Tibial nerve (tissue), 4 donors: ENCODE data around the gene SV2B.

ENCODE experiments used
- EP300 ChIP-seq, 2 donors: sonication (generic); formaldehyde crosslinking; IDR thresholded peaks; one replicate each; pipeline ENCODE4 v1.6.1; 2017; ENCODE audit warnings: antibody characterized with exemption in 2 of 2, mild to moderate bottlenecking in 1 of 2
- POLR2A ChIP-seq, 2 donors: fragments of 450-650 bp; IDR thresholded peaks; one replicate each; pipeline ENCODE4 v1.6.1; 2017; ENCODE audit warnings: antibody characterized with exemption in 2 of 2, mild to moderate bottlenecking in 2 of 2, moderate library complexity in 2 of 2
- TF ChIP-seq, protein P1 (sequence below), 5 experiments: fragments of 200-600 bp in 3 of 5; fragments of 450-650 bp in 2 of 5; sonication (generic) in 3 of 5; IDR thresholded peaks; one replicate each; pipeline ENCODE4 v1.5.1; 2016 to 2019; ENCODE audit warnings: antibody characterized with exemption in 5 of 5, mild to moderate bottlenecking in 3 of 5, moderate library complexity in 2 of 5

DNA sequence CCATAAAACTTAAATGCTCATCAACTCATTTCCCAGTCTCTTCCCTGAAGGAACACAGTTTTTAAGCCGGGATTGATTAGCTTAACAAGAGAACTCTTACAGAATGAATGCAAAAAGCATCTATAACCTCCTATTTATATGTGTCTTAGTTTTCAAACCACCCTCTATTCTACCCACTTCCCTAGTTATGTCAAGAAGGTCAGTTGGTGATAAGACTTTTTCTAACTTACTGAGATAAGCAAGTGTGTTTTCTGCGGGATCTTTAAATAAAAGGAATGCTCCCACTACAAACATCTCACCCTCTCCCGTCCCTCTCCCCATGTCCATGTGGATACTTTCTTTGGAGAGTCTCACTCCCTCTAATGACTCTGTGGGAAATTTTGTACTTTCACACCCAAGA is 218.5 kb downstream of the SV2B start:
- TF ChIP-seq, protein P1, sequence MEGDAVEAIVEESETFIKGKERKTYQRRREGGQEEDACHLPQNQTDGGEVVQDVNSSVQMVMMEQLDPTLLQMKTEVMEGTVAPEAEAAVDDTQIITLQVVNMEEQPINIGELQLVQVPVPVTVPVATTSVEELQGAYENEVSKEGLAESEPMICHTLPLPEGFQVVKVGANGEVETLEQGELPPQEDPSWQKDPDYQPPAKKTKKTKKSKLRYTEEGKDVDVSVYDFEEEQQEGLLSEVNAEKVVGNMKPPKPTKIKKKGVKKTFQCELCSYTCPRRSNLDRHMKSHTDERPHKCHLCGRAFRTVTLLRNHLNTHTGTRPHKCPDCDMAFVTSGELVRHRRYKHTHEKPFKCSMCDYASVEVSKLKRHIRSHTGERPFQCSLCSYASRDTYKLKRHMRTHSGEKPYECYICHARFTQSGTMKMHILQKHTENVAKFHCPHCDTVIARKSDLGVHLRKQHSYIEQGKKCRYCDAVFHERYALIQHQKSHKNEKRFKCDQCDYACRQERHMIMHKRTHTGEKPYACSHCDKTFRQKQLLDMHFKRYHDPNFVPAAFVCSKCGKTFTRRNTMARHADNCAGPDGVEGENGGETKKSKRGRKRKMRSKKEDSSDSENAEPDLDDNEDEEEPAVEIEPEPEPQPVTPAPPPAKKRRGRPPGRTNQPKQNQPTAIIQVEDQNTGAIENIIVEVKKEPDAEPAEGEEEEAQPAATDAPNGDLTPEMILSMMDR (IDR thresholded peaks at IDR 0.05) = no peak
- TF ChIP-seq EP300 (IDR thresholded peaks at IDR 0.05) (no peak), POLR2A (IDR thresholded peaks at IDR 0.05) (no peak)
